Sigmoid colon (tissue), 4 donors: ENCODE measurements around the gene FNDC8.

Source experiments
- CTCF ChIP-seq, 4 experiments: fragments of 450-650 bp in 3 of 4; fragments of 200-600 bp in 1 of 4; IDR thresholded peaks; one replicate each; pipeline ENCODE4 v1.5.1; 2016 to 2019; ENCODE audit warnings: antibody characterized with exemption in 4 of 4, mild to moderate bottlenecking in 3 of 4, moderate library complexity in 2 of 4
- POLR2AphosphoS5 ChIP-seq, 4 donors: sonication (generic); formaldehyde crosslinking; IDR thresholded peaks; one replicate each; pipeline ENCODE4 v1.6.1; 2017; ENCODE audit warnings: antibody characterized with exemption in 4 of 4

DNA sequence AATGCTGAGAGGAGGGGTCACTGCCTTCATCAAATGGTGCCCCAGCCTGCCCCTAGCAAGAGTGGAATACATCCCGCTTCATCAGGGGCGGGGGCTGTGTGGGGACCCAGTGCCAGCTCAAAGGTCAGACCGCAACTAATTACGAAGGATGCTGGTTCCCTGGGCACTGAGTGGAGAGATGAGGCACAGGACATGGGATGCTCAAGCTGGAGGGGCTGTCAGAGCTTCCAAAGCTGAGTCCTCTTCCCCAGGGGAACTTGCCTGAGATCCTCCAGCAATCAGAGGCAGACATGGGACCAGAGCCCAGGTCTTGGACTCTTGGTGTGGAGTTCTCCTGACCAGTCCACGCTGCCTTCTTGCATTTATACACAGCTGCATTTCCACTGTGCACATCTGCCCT, 45.1 kb downstream of the FNDC8 start:
- TF ChIP-seq CTCF (IDR thresholded peaks at IDR 0.05) (no peak), POLR2AphosphoS5 (IDR thresholded peaks at IDR 0.05) (no peak)
